ENCODE measurements around the gene ARF1. TPM values are rescaled to one million over a fixed set of nuclear protein-coding genes. Genes with fewer than 3 reads are reported as not detected.

Gene ARF1
- total RNA-seq, 1 experiment from 2014 or later = 595 TPM

- Histone ChIP-seq H3K4me3 (no peak overlapping the region), H4K20me1 (ENCODE audit: insufficient read depth) (peaks cover 10% of the 10 kb centered on the region), H3K4me1 (replicated peaks; ENCODE audit: insufficient read depth) (no peaks in the 10 kb centered on the region), H3K27ac (no peak overlapping the region), H3K27me3 (ENCODE audit: insufficient read depth, low read depth) (no peaks in the 10 kb centered on the region), H3K79me2 (ENCODE audit: low read depth) (no peaks in the 10 kb centered on the region), H3K36me3 (ENCODE audit: low read depth) (no peaks in the 10 kb centered on the region), H3K9me3 (ENCODE audit: insufficient read depth, low read depth) (no peaks in the 10 kb centered on the region), H3K4me2 (no peak overlapping the region), H3F3A (ENCODE audit: insufficient read depth, low read depth) (peaks cover 11% of the 10 kb centered on the region; the same call in 1 of the 2 replicates), H2AFZ (no peak overlapping the region), H3K9me2 (ENCODE audit: insufficient read depth) (no peaks in the 10 kb centered on the region)
- CTCF ChIA-PET = interaction anchor here (1.2 kb wide), 1 partner anchor 74 kb away, joined by 4 read pairs; no protein-coding TSS in a partner anchor
- no TSS peak for BruUV-seq (replicated peaks)
- intact Hi-C loops (cut with micrococcal nuclease; ENCODE audit: unreplicated experiment) = no loop called here
- TF ChIP-seq CTCF (conservative IDR thresholded peaks at IDR 0.05) (0 out of 2 replicates have a peak, but pooled peaks have one; percentile 30), EZH2 (IDR thresholded peaks at IDR 0.05; ENCODE audit: low read depth) (no peak)
- DNase-seq = no peak
- POLR2A ChIA-PET (ENCODE audit: unreplicated experiment) = no interaction called here
Observed at GRCh38 chr1:228073857-228074545, 8.5 kb upstream of the ARF1 start.

- ChIA-PET POLR2A (ENCODE audit: unreplicated experiment) (interaction anchor here (0.5 kb wide), 1 partner anchor 30 kb away, joined by 6 read pairs; no protein-coding TSS in a partner anchor), CTCF (no interaction called here)
- no peak overlapping the region for H3K4me2 ChIP-seq
- peaks cover 11% of the 10 kb centered on the region for H4K20me1 ChIP-seq (ENCODE audit: insufficient read depth)
- H3K27ac ChIP-seq = no peak overlapping the region
- peaks cover 11% of the 10 kb centered on the region; the same call in 1 of the 2 replicates for H3F3A ChIP-seq (ENCODE audit: insufficient read depth, low read depth)
- H3K4me1 ChIP-seq (replicated peaks; ENCODE audit: insufficient read depth) = no peaks in the 10 kb centered on the region
- peaks cover 8% of the 10 kb centered on the region for H3K79me2 ChIP-seq (ENCODE audit: low read depth)
- intact Hi-C loops (cut with micrococcal nuclease; ENCODE audit: unreplicated experiment) = no loop called here
- no peaks in the 10 kb centered on the region for H3K36me3 ChIP-seq (ENCODE audit: low read depth)
- DNase-seq = no peak
- no peak overlapping the region for H3K4me3 ChIP-seq
- no peak overlapping the region for H2AFZ ChIP-seq
- no peaks in the 10 kb centered on the region for H3K9me2 ChIP-seq (ENCODE audit: insufficient read depth)
- no peaks in the 10 kb centered on the region for H3K9me3 ChIP-seq (ENCODE audit: insufficient read depth, low read depth)
- no peak for TF ChIP-seq CTCF (conservative IDR thresholded peaks at IDR 0.05)
- no peak for TF ChIP-seq EZH2 (IDR thresholded peaks at IDR 0.05; ENCODE audit: low read depth)
- no peaks in the 10 kb centered on the region for H3K27me3 ChIP-seq (ENCODE audit: insufficient read depth, low read depth)
- no TSS peak for BruUV-seq (replicated peaks)
Observed at GRCh38 chr1:228074954-228075730, 7.4 kb upstream of the ARF1 start.

GRCh38 chr1:228075801-228076271 lies 6.7 kb upstream of the ARF1 start:
- Histone ChIP-seq H2AFZ (no peak overlapping the region), H3K27ac (no peak overlapping the region), H3K9me2 (ENCODE audit: insufficient read depth) (no peaks in the 10 kb centered on the region), H3K4me1 (replicated peaks; ENCODE audit: insufficient read depth) (no peaks in the 10 kb centered on the region), H4K20me1 (ENCODE audit: insufficient read depth) (peaks cover 11% of the 10 kb centered on the region), H3F3A (ENCODE audit: insufficient read depth, low read depth) (peaks cover 11% of the 10 kb centered on the region; the same call in 1 of the 2 replicates), H3K4me3 (no peak overlapping the region), H3K9me3 (ENCODE audit: insufficient read depth, low read depth) (no peaks in the 10 kb centered on the region), H3K27me3 (ENCODE audit: insufficient read depth, low read depth) (no peaks in the 10 kb centered on the region), H3K4me2 (no peak overlapping the region), H3K36me3 (ENCODE audit: low read depth) (no peaks in the 10 kb centered on the region), H3K79me2 (ENCODE audit: low read depth) (peaks cover 15% of the 10 kb centered on the region)
- CTCF ChIA-PET = no interaction called here
- POLR2A ChIA-PET (ENCODE audit: unreplicated experiment) = interaction anchor here (0.5 kb wide), 1 partner anchor 31 kb away, joined by 6 read pairs; no protein-coding TSS in a partner anchor
- intact Hi-C loops (cut with micrococcal nuclease; ENCODE audit: unreplicated experiment) = no loop called here
- DNase-seq = no peak
- no TSS peak for BruUV-seq (replicated peaks)
- TF ChIP-seq EZH2 (IDR thresholded peaks at IDR 0.05; ENCODE audit: low read depth) = no peak
- TF ChIP-seq CTCF (conservative IDR thresholded peaks at IDR 0.05) = no peak

All from PC-9 (cell line).